SK-N-SH (cell line): Measurements from ENCODE around the gene WDR7. TPM values are rescaled to one million over a fixed set of nuclear protein-coding genes. Genes with fewer than 3 reads are reported as not detected.

ENCODE experiments used
- CTCF ChIA-PET: fragments of 300-600, 350-600 bp; formaldehyde crosslinking; extraction: SDS; loops from one replicate; lab custom pipeline; 2021; lab: Yijun Ruan, JAX
- POLR2A ChIA-PET: fragments of 350-600 bp; sonication (Branson Sonifier 250); formaldehyde crosslinking; extraction: SDS; loops from one replicate; lab custom pipeline; 2020; ENCODE audit warnings: antibody characterized with exemption, inconsistent platforms; lab: Yijun Ruan, JAX
- DNase-seq: peaks from one replicate; pipeline ENCODE4 v3.0.0; 2012
- H2AFZ ChIP-seq: fragments of 200-600 bp; sonication (generic); 2 replicates; pipeline ENCODE4 v1.8.1; 2016; ENCODE audit warnings: antibody characterized with exemption, mild to moderate bottlenecking, low read depth
- H3F3A ChIP-seq: fragments of 200-600 bp; sonication (generic); replicated peaks from 2 replicates; pipeline ENCODE3; 2016; ENCODE audit warnings: antibody characterized with exemption, mild to moderate bottlenecking; ENCODE audit not compliant: insufficient read depth
- H3K27ac ChIP-seq, 2 experiments: fragments of 200-500 bp in 1 of 2; fragments of 200-600 bp in 1 of 2; sonication (Bioruptor generic) in 1 of 2; sonication (generic), shearing (Covaris generic) in 1 of 2; 2 replicates each; pipeline versions ENCODE4 v1.5.1 to v1.6.1; 2014 to 2016; ENCODE audit warnings: low read depth in 2 of 2, inconsistent platforms in 1 of 2, low read length in 1 of 2, mild to moderate bottlenecking in 1 of 2, mixed read lengths in 1 of 2
- H3K27me3 ChIP-seq: fragments of 200-600 bp; sonication (generic), shearing (Covaris generic); 2 replicates; pipeline ENCODE4 v1.6.1; 2016; ENCODE audit warnings: mixed run types; ENCODE audit not compliant: insufficient read depth
- H3K36me3 ChIP-seq, 2 experiments: fragments of 200-500 bp in 1 of 2; fragments of 200-600 bp in 1 of 2; sonication (Bioruptor generic) in 1 of 2; sonication (generic) in 1 of 2; replicated peaks in 1 of 2; 2 replicates each; pipeline versions ENCODE3 to v1.5.1; 2014 to 2016; ENCODE audit warnings: low read length in 1 of 2, mild to moderate bottlenecking in 1 of 2; ENCODE audit not compliant: insufficient read depth in 2 of 2, control insufficient read depth in 1 of 2
- H3K4me1 ChIP-seq, 2 experiments: fragments of 200-500 bp in 1 of 2; fragments of 200-600 bp in 1 of 2; sonication (Bioruptor generic) in 1 of 2; sonication (generic), shearing (Covaris generic) in 1 of 2; 2 replicates each; pipeline versions ENCODE4 v1.5.1 to v1.6.1; 2014 to 2016; ENCODE audit warnings: low read depth in 1 of 2, low read length in 1 of 2, mixed run types in 1 of 2; ENCODE audit not compliant: insufficient read depth in 2 of 2, control insufficient read depth in 1 of 2
- H3K4me2 ChIP-seq: fragments of 200-600 bp; sonication (generic), shearing (Covaris generic); 2 replicates; pipeline ENCODE4 v1.6.1; 2017; ENCODE audit warnings: mixed run types
- H3K4me3 ChIP-seq, 2 experiments: fragments of 200-500 bp in 1 of 2; fragments of 200-600 bp in 1 of 2; sonication (Bioruptor generic) in 1 of 2; sonication (generic), shearing (Covaris generic) in 1 of 2; 2 replicates each; pipeline versions ENCODE4 v1.5.1 to v1.8.1; 2014 to 2016; ENCODE audit warnings: low read depth in 2 of 2, inconsistent platforms in 1 of 2, low read length in 1 of 2, mild to moderate bottlenecking in 1 of 2, mixed read lengths in 1 of 2, moderate library complexity in 1 of 2
- H3K79me2 ChIP-seq: fragments of 200-600 bp; sonication (generic); 2 replicates; pipeline ENCODE4 v1.8.1; 2017; ENCODE audit warnings: mild to moderate bottlenecking; ENCODE audit not compliant: insufficient read depth
- H3K9ac ChIP-seq: fragments of 200-600 bp; sonication (generic); 2 replicates; pipeline ENCODE4 v1.6.1; 2017; ENCODE audit warnings: mixed run types
- H3K9me2 ChIP-seq: fragments of 200-600 bp; sonication (generic); 2 replicates; pipeline ENCODE4 v1.6.1; 2017; ENCODE audit warnings: mixed run types
- H3K9me3 ChIP-seq: fragments of 200-600 bp; sonication (generic); 2 replicates; pipeline ENCODE4 v1.6.1; 2017; ENCODE audit warnings: mixed run types, mild to moderate bottlenecking, moderate library complexity
- H4K20me1 ChIP-seq: fragments of 200-600 bp; sonication (generic); 2 replicates; pipeline ENCODE4 v1.6.1; 2017; ENCODE audit warnings: mild to moderate bottlenecking, mixed run types; ENCODE audit not compliant: insufficient read depth
- CTCF ChIP-seq: fragments of 200-600 bp; sonication (generic); IDR thresholded peaks from 2 replicates; pipeline ENCODE4 v1.6.1; 2017; ENCODE audit warnings: antibody characterized with exemption, mild to moderate bottlenecking, moderate library complexity
- EZH2phosphoT487 ChIP-seq: fragments of 200-600 bp; sonication (generic); IDR thresholded peaks from 2 replicates; pipeline ENCODE4 v1.6.1; 2017; ENCODE audit warnings: low read depth, mixed run types, mild to moderate bottlenecking, antibody characterized with exemption, moderate library complexity, borderline replicate concordance
- FOSL2 ChIP-seq: IDR thresholded peaks from 2 replicates; pipeline ENCODE4 v1.4.0; 2012; ENCODE audit warnings: low read depth, mild to moderate bottlenecking, moderate library complexity, borderline replicate concordance
- FOXJ3 ChIP-seq: sonication (generic); formaldehyde crosslinking; IDR thresholded peaks from 2 replicates; pipeline ENCODE4 v1.5.1; 2020; ENCODE audit warnings: mild to moderate bottlenecking, missing genetic modification reagents
- FOXM1 ChIP-seq: IDR thresholded peaks from 2 replicates; pipeline ENCODE4 v1.4.0; 2012; ENCODE audit warnings: low read depth, mild to moderate bottlenecking
- GABPA ChIP-seq: IDR thresholded peaks from 2 replicates; pipeline ENCODE4 v1.4.0; 2012; ENCODE audit warnings: low read depth, mild to moderate bottlenecking
- JUND ChIP-seq: IDR thresholded peaks from 2 replicates; pipeline ENCODE4 v1.4.0; 2012
- MEF2A ChIP-seq: IDR thresholded peaks from 2 replicates; pipeline ENCODE4 v1.4.0; 2012; ENCODE audit warnings: low read depth, borderline replicate concordance
- MXI1 ChIP-seq: IDR thresholded peaks from 2 replicates; pipeline ENCODE4 v1.6.1; 2012; ENCODE audit warnings: mild to moderate bottlenecking, low read depth, low read length, improper control_type of control experiment
- POLR2AphosphoS5 ChIP-seq: IDR thresholded peaks from 2 replicates; pipeline ENCODE4 v1.6.1; 2012; ENCODE audit warnings: low read depth, low read length
- RAD21 ChIP-seq: IDR thresholded peaks from 2 replicates; pipeline ENCODE4 v1.6.1; 2012; ENCODE audit warnings: mild to moderate bottlenecking, low read length
- RCOR1 ChIP-seq: fragments of 150-350 bp; IDR thresholded peaks from 2 replicates; pipeline ENCODE4 v1.6.1; 2017; ENCODE audit warnings: antibody characterized with exemption, low read length
- RXRA ChIP-seq: IDR thresholded peaks from 2 replicates; pipeline ENCODE4 v1.4.0; 2012; ENCODE audit warnings: low read depth, mild to moderate bottlenecking, borderline replicate concordance
- SIN3A ChIP-seq: IDR thresholded peaks from 2 replicates; pipeline ENCODE4 v1.6.1; 2012; ENCODE audit warnings: low read depth, mild to moderate bottlenecking, low read length, moderate library complexity, borderline replicate concordance
- TEAD4 ChIP-seq: IDR thresholded peaks from 2 replicates; pipeline ENCODE4 v1.4.0; 2012; ENCODE audit warnings: mild to moderate bottlenecking, borderline replicate concordance; ENCODE audit not compliant: insufficient read depth
- USF1 ChIP-seq: IDR thresholded peaks from 2 replicates; pipeline ENCODE4 v1.4.0; 2012; ENCODE audit warnings: low read depth, borderline replicate concordance
- USF2 ChIP-seq: fragments of 150-350 bp; IDR thresholded peaks from 2 replicates; pipeline ENCODE4 v1.6.1; 2017; ENCODE audit warnings: antibody characterized with exemption, low read length, low read depth, borderline replicate concordance
- whole genome bisulfite sequencing: methylation state at CpG from one replicate; pipeline ENCODE4 v1.1.6; 2017; ENCODE audit warnings: low lambda C conversion rate; 5-methylcytosine and 5-hydroxymethylcytosine counted together
- polyA plus RNA-seq, 3 experiments: library from polyadenylated mRNA; depleted of rRNA; stranded (reverse); fragments of >200 nt; gene quantifications; 2 replicates each; pipeline ENCODE4 v1.2.3, GENCODE V29; 2012
- TF ChIP-seq, protein P1 (sequence below): IDR thresholded peaks from 2 replicates; pipeline ENCODE4 v1.4.0; 2012; ENCODE audit warnings: low read depth, borderline replicate concordance
- TF ChIP-seq, protein P2 (sequence below): IDR thresholded peaks from 2 replicates; pipeline ENCODE4; 2012

WDR7 gene
- polyA plus RNA-seq, 1 of the 3 experiments (the other 2 are of a cell fraction): 4.1 TPM

GRCh38 chr18:56907771-56908170, 256.6 kb downstream of the WDR7 start:
- no peak overlapping the region for H3K4me3 ChIP-seq
- POLR2A ChIA-PET: no interaction called here
- WGBS: 94% methylated on average over 4 of the region's 4 CpGs
- no peak for TF ChIP-seq CTCF
- TF ChIP-seq RAD21: no peak
- no peak for TF ChIP-seq FOXJ3
- TF ChIP-seq EZH2phosphoT487: no peak
- no peak for TF ChIP-seq RXRA
- no peak for TF ChIP-seq POLR2AphosphoS5
- TF ChIP-seq GABPA: no peak
- TF ChIP-seq, protein P1, sequence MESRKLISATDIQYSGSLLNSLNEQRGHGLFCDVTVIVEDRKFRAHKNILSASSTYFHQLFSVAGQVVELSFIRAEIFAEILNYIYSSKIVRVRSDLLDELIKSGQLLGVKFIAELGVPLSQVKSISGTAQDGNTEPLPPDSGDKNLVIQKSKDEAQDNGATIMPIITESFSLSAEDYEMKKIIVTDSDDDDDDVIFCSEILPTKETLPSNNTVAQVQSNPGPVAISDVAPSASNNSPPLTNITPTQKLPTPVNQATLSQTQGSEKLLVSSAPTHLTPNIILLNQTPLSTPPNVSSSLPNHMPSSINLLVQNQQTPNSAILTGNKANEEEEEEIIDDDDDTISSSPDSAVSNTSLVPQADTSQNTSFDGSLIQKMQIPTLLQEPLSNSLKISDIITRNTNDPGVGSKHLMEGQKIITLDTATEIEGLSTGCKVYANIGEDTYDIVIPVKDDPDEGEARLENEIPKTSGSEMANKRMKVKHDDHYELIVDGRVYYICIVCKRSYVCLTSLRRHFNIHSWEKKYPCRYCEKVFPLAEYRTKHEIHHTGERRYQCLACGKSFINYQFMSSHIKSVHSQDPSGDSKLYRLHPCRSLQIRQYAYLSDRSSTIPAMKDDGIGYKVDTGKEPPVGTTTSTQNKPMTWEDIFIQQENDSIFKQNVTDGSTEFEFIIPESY: no peak
- no peak for TF ChIP-seq JUND
- TF ChIP-seq SIN3A: no peak
- TF ChIP-seq USF2: no peak
- H3K9ac ChIP-seq: no peak overlapping the region
- H3F3A ChIP-seq: no peaks in the 10 kb centered on the region
- H3K27me3 ChIP-seq: no peaks in the 10 kb centered on the region
- H4K20me1 ChIP-seq: no peaks in the 10 kb centered on the region
- no peaks in the 10 kb centered on the region for H3K79me2 ChIP-seq
- no peak overlapping the region for H3K27ac ChIP-seq
- no peaks in the 10 kb centered on the region for H3K9me3 ChIP-seq
- no peak overlapping the region for H3K4me2 ChIP-seq
- H2AFZ ChIP-seq: no peak overlapping the region
- H3K9me2 ChIP-seq: no peaks in the 10 kb centered on the region
- CTCF ChIA-PET: interaction anchor here (1.0 kb wide), 1 partner anchor 12 kb away, joined by 3 read pairs; no protein-coding TSS in a partner anchor
- no peaks in the 10 kb centered on the region for H3K4me1 ChIP-seq
- no peaks in the 10 kb centered on the region for H3K36me3 ChIP-seq
- DNase-seq: no peak

GRCh38 chr18:56910237-56910636, 259.1 kb downstream of the WDR7 start:
- CTCF ChIA-PET: interaction anchor here (1.2 to 1.4 kb wide), 3 partner anchors 9 to 42 kb away, joined by 3 to 5 read pairs (median 3); no protein-coding TSS in a partner anchor
- no peak for TF ChIP-seq JUND
- no peak for TF ChIP-seq MXI1
- TF ChIP-seq RCOR1: no peak
- no peak for TF ChIP-seq USF2
- no peak for TF ChIP-seq FOXM1
- no peak for TF ChIP-seq RAD21
- TF ChIP-seq, protein P2, sequence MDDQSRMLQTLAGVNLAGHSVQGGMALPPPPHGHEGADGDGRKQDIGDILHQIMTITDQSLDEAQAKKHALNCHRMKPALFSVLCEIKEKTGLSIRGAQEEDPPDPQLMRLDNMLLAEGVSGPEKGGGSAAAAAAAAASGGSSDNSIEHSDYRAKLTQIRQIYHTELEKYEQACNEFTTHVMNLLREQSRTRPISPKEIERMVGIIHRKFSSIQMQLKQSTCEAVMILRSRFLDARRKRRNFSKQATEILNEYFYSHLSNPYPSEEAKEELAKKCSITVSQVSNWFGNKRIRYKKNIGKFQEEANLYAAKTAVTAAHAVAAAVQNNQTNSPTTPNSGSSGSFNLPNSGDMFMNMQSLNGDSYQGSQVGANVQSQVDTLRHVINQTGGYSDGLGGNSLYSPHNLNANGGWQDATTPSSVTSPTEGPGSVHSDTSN: no peak
- no peak for TF ChIP-seq FOSL2
- no peak for TF ChIP-seq TEAD4
- no peak for TF ChIP-seq USF1
- TF ChIP-seq GABPA: no peak
- TF ChIP-seq MEF2A: no peak

More at GRCh38 chr18:56910237-56910636, 259.1 kb downstream of the WDR7 start:
- Histone ChIP-seq H4K20me1 (no peaks in the 10 kb centered on the region), H3K27ac (no peak overlapping the region), H3K79me2 (no peaks in the 10 kb centered on the region), H3K9ac (no peak overlapping the region), H3K4me3 (no peak overlapping the region), H3K36me3 (no peaks in the 10 kb centered on the region), H3K4me1 (no peaks in the 10 kb centered on the region; a peak in 1 of 4 replicates), H3F3A (no peaks in the 10 kb centered on the region), H3K9me3 (no peaks in the 10 kb centered on the region), H2AFZ (no peak overlapping the region), H3K4me2 (no peak overlapping the region), H3K9me2 (no peaks in the 10 kb centered on the region), H3K27me3 (no peaks in the 10 kb centered on the region)
- POLR2A ChIA-PET: no interaction called here
- no peak for DNase-seq
